HG03139 (cell line): ENCODE measurements around the gene SDK2.

Experiments used
- ATAC-seq: cut with Tn5 transposase; IDR thresholded peaks from one replicate; pipeline ENCODE4 v1.9.1; 2021; ENCODE audit not compliant: unreplicated experiment

The SDK2 gene

GRCh38 chr17:73432624-73433190 lies 211.5 kb downstream of the SDK2 start:
- no peak for ATAC-seq

- ATAC-seq = no peak
These were observed 212.6 kb downstream of the SDK2 start for GRCh38 chr17:73431401-73432205.

GRCh38 chr17:73430848-73431247 lies 213.4 kb downstream of the SDK2 start:
- no peak for ATAC-seq

- ATAC-seq = no peak
These were observed 214.0 kb downstream of the SDK2 start for GRCh38 chr17:73430165-73430680.

- no peak for ATAC-seq
These were observed 214.6 kb downstream of the SDK2 start for GRCh38 chr17:73429440-73430164.

- no peak for ATAC-seq
These were observed 217.0 kb downstream of the SDK2 start for GRCh38 chr17:73427198-73427597.

GRCh38 chr17:73424571-73424970 lies 219.7 kb downstream of the SDK2 start:
- no peak for ATAC-seq

GRCh38 chr17:73423806-73424205 lies 220.4 kb downstream of the SDK2 start:
- ATAC-seq = no peak

- ATAC-seq = no peak
These were observed 221.0 kb downstream of the SDK2 start for GRCh38 chr17:73423159-73423715.

GRCh38 chr17:73422121-73422520 lies 222.1 kb downstream of the SDK2 start:
- no peak for ATAC-seq

- ATAC-seq = no peak
These were observed 223.3 kb downstream of the SDK2 start for GRCh38 chr17:73420897-73421296.

GRCh38 chr17:73419881-73420280 lies 224.4 kb downstream of the SDK2 start:
- no peak for ATAC-seq

GRCh38 chr17:73419051-73419450 lies 225.2 kb downstream of the SDK2 start:
- no peak for ATAC-seq

- no peak for ATAC-seq
These were observed 228.5 kb downstream of the SDK2 start for GRCh38 chr17:73415782-73416181.

GRCh38 chr17:73414171-73414955 lies 229.9 kb downstream of the SDK2 start:
- ATAC-seq = no peak

GRCh38 chr17:73412914-73413313 lies 231.3 kb downstream of the SDK2 start:
- no peak for ATAC-seq

GRCh38 chr17:73411313-73411747 lies 232.9 kb downstream of the SDK2 start:
- no peak for ATAC-seq

GRCh38 chr17:73410586-73411312 lies 233.5 kb downstream of the SDK2 start:
- ATAC-seq = no peak

- ATAC-seq = no peak
These were observed 240.0 kb downstream of the SDK2 start for GRCh38 chr17:73404246-73404645.

- no peak for ATAC-seq
These were observed 241.8 kb downstream of the SDK2 start for GRCh38 chr17:73402466-73402865.
